ENCODE data around the gene BCORL1. TPM values are rescaled to one million over a fixed set of nuclear protein-coding genes. Genes with fewer than 3 reads are reported as not detected.

BCORL1 gene
- total and polyA plus RNA-seq, 2 donors (not counting 3 experiments of a cell fraction or from before 2014, with no cell fraction given) = 1.8 to 13.1 TPM

- no peaks in the 10 kb centered on the region for H3K27me3 ChIP-seq (ENCODE audit: control insufficient read depth in 2 of 2, insufficient read depth in 2 of 2, low read length in 2 of 2)
- no peaks in the 10 kb centered on the region for H3K9me3 ChIP-seq (replicated peaks; ENCODE audit: control insufficient read depth, insufficient read depth, low read length)
- CTCF ChIA-PET = interaction anchor here (1.9 kb wide), 1 partner anchor 90 kb away, joined by 6 read pairs; no protein-coding TSS in a partner anchor
- H3K4me1 ChIP-seq (ENCODE audit: control insufficient read depth, extremely low read depth, insufficient read depth, low read length) = no peaks in the 10 kb centered on the region
- POLR2A ChIA-PET = no interaction called here
- intact Hi-C loops (cut with micrococcal nuclease) (no loop called here), dilution Hi-C loops (cut with MboI; ENCODE audit: extremely low pct_ligation_motif_present, low sequenced_read_pairs) (no loop called here)
- no peaks in the 10 kb centered on the region for H4K20me1 ChIP-seq (replicated peaks; ENCODE audit: control insufficient read depth, extremely low read depth, insufficient read depth, low read length)
- H3K4me2 ChIP-seq (ENCODE audit: insufficient read depth, low read length) = no peak overlapping the region
- no peak overlapping the region for H2AFZ ChIP-seq (ENCODE audit: low read depth, low read length)
- H3K9ac ChIP-seq (replicated peaks; ENCODE audit: extremely low read depth, insufficient read depth, low read length) = no peak overlapping the region
- no TSS peak for BruUV-seq (replicated peaks)
- peaks cover 0 to 11% of the 10 kb centered on the region in 2 experiments for H3K36me3 ChIP-seq (ENCODE audit: control insufficient read depth in 2 of 2, extremely low read depth in 1 of 2, insufficient read depth in 2 of 2, low read length in 2 of 2)
- no peaks in the 10 kb centered on the region for H3K79me2 ChIP-seq (ENCODE audit: control insufficient read depth, insufficient read depth, low read length)
- no peak overlapping the region for H3K27ac ChIP-seq (ENCODE audit: insufficient read depth, low read depth, low read length)
- H3K4me3 ChIP-seq (replicated peaks in 1 of 3; ENCODE audit: insufficient read depth in 1 of 3, low read depth in 1 of 3, low read length in 3 of 3) = no peak overlapping the region
- TF ChIP-seq EZH2 (IDR thresholded peaks at IDR 0.05; ENCODE audit: borderline replicate concordance, low read depth, low read length, severe bottlenecking) (no peak), JUN (IDR thresholded peaks at IDR 0.05; ENCODE audit: borderline replicate concordance, insufficient read depth, insufficient read length, low read depth) (no peak), CTCF (IDR thresholded peaks at IDR 0.05; ENCODE audit: extremely low read depth in 1 of 2, insufficient read depth in 1 of 2, low read depth in 1 of 2, low read length in 2 of 2) (no peak), MAX (IDR thresholded peaks at IDR 0.05; ENCODE audit: insufficient read depth, insufficient read length) (no peak), MYC (IDR thresholded peaks at IDR 0.05; ENCODE audit: low read depth, low read length) (no peak), GATA2 (IDR thresholded peaks at IDR 0.05; ENCODE audit: insufficient read depth, insufficient read length, low read depth, low read length) (no peak), POLR2A (IDR thresholded peaks at IDR 0.05; ENCODE audit: low read depth, low read length) (no peak), FOS (IDR thresholded peaks at IDR 0.05; ENCODE audit: borderline replicate concordance, insufficient read depth, low read length) (no peak), POLR2AphosphoS5 (IDR thresholded peaks at IDR 0.05; ENCODE audit: insufficient read depth, low read depth, low read length) (no peak)
- FAIRE-seq (no peak), DNase-seq (ENCODE audit: low read depth, low spot score) (no peak)
- no peaks in the 10 kb centered on the region for H3K9me1 ChIP-seq (replicated peaks; ENCODE audit: control insufficient read depth, extremely low read depth, insufficient read depth, low read length)
Measured at GRCh38 chrX:130015181-130015580, 32.7 kb downstream of the BCORL1 start.

All from endothelial cell of umbilical vein (primary cell).